ENCODE results near the gene UQCR10. TPM values are rescaled to one million over a fixed set of nuclear protein-coding genes. Genes with fewer than 3 reads are reported as not detected.

Gene UQCR10
- total and polyA plus RNA-seq, 2 experiments from 2014 or later = 78.0 to 535 TPM

- TF ChIP-seq ZNF462 (CRISPR knock-in tag; IDR thresholded peaks at IDR 0.05) = no peak
- TF ChIP-seq REST (IDR thresholded peaks at IDR 0.05; ENCODE audit: unreplicated experiment) = no peak
- no peak for TF ChIP-seq POLR2AphosphoS5 (IDR thresholded peaks at IDR 0.05; ENCODE audit: low read depth)
These were observed 40.5 kb upstream of the UQCR10 start (continued) for GRCh38 chr22:29726512-29727130.

GRCh38 chr22:29727131-29727523 is 40.0 kb upstream of the UQCR10 start:
- H3K36me3 Mint-ChIP-seq (ENCODE audit: low read depth) = no peaks in the 10 kb centered on the region
- H3K4me1 ChIP-seq (ENCODE audit: insufficient read depth) = no peaks in the 10 kb centered on the region; the same call in 1 of the 2 replicates
- no peaks in the 10 kb centered on the region for H3K9me3 Mint-ChIP-seq
- H3K27ac Mint-ChIP-seq = no peak overlapping the region
- no peak overlapping the region for H2AFZ ChIP-seq
- no peak overlapping the region for H3K4me3 ChIP-seq
- no peaks in the 10 kb centered on the region for H4K20me1 ChIP-seq (replicated peaks; ENCODE audit: insufficient read depth)
- peaks cover 5% of the 10 kb centered on the region; the same call in 1 of the 3 replicates for H3K4me1 Mint-ChIP-seq
- H3K79me2 ChIP-seq (replicated peaks; ENCODE audit: insufficient read depth) = no peaks in the 10 kb centered on the region
- H3K27ac ChIP-seq (ENCODE audit: low read depth) = no peak overlapping the region
- no peaks in the 10 kb centered on the region for H3K36me3 ChIP-seq (ENCODE audit: insufficient read depth)
- no peak overlapping the region for H3K4me2 ChIP-seq
- ATAC-seq (peak; percentile 83), DNase-seq (ENCODE audit: low spot score) (peak; percentile 81)
- H3K9me2 ChIP-seq (ENCODE audit: insufficient read depth) = no peaks in the 10 kb centered on the region
- TF ChIP-seq ZNF331 (CRISPR knock-in tag; IDR thresholded peaks at IDR 0.05; ENCODE audit: low read depth) = no peak
- TF ChIP-seq ETS1 (IDR thresholded peaks at IDR 0.05) = no peak
- TF ChIP-seq CTCF (conservative IDR thresholded peaks at IDR 0.05; ENCODE audit: low read depth in 2 of 2) = peak; percentile 17 to 79
- peaks cover 9% of the 10 kb centered on the region for H3K27me3 Mint-ChIP-seq (ENCODE audit: insufficient read depth, low read depth, poor library complexity)
- H3F3A ChIP-seq (replicated peaks; ENCODE audit: low read depth) = no peaks in the 10 kb centered on the region; the same call in 1 of the 2 replicates
- H3K4me3 Mint-ChIP-seq = no peak overlapping the region
- peaks cover 5% of the 10 kb centered on the region for H3K27me3 ChIP-seq (ENCODE audit: insufficient read depth)
